Measurements from ENCODE around the gene LSP1.

DNA sequence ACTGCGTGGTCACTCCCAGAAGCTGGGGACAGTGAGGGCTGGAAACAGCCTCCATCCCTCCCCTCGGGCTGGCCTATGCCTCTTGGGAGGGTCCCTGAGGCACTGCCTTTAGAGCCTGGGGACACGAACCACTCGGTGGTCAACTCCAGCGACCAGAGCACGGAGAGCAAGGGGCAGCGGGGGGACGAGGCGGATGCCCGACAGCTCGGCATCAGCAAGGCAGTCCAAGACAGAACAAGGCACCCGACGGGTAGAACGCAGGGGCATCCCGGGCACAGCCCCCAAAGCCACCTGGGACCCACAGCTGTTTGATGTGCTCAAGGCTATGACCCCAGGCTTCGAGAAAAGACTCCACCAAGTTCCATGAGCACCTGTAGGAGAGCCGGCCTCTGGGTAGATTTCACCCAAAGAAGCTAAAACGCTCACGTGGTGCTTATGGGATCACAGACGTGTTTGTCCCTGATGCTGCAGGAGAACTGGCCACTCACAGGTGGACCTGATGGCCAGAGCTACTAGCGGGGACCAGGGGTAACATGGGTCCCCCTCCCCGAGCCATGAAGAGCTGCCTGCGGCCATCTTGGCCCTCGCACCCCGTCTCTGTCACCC lies 510 bp upstream of the LSP1 start:
- TF ChIP-seq, protein P1, sequence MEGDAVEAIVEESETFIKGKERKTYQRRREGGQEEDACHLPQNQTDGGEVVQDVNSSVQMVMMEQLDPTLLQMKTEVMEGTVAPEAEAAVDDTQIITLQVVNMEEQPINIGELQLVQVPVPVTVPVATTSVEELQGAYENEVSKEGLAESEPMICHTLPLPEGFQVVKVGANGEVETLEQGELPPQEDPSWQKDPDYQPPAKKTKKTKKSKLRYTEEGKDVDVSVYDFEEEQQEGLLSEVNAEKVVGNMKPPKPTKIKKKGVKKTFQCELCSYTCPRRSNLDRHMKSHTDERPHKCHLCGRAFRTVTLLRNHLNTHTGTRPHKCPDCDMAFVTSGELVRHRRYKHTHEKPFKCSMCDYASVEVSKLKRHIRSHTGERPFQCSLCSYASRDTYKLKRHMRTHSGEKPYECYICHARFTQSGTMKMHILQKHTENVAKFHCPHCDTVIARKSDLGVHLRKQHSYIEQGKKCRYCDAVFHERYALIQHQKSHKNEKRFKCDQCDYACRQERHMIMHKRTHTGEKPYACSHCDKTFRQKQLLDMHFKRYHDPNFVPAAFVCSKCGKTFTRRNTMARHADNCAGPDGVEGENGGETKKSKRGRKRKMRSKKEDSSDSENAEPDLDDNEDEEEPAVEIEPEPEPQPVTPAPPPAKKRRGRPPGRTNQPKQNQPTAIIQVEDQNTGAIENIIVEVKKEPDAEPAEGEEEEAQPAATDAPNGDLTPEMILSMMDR (IDR thresholded peaks at IDR 0.05), result no peak
- no peak for TF ChIP-seq POLR2A (IDR thresholded peaks at IDR 0.05)

Measured in adrenal gland (tissue), 5 donors.